Loucy (cell line): Measurements from ENCODE around the gene PIGN.

ENCODE experiments used
- H2AFZ ChIP-seq: fragments of 200-600 bp; sonication (generic); 2 replicates; pipeline ENCODE4 v1.6.0; 2016; ENCODE audit warnings: antibody characterized with exemption, mild to moderate bottlenecking, low read length, moderate library complexity
- H3F3A ChIP-seq: fragments of 200-600 bp; 2 replicates; pipeline ENCODE4 v1.6.0; 2016; ENCODE audit warnings: antibody characterized with exemption, low read depth, mild to moderate bottlenecking
- H3K27me3 ChIP-seq: fragments of 200-600 bp; sonication (generic); 2 replicates; pipeline ENCODE4 v1.6.1; 2014; ENCODE audit warnings: low read length, mild to moderate bottlenecking; ENCODE audit not compliant: insufficient read depth, poor library complexity, severe bottlenecking
- H3K36me3 ChIP-seq: fragments of 200-600 bp; sonication (generic); 2 replicates; pipeline ENCODE4 v1.6.1; 2016; ENCODE audit warnings: low read length; ENCODE audit not compliant: insufficient read depth
- H3K4me1 ChIP-seq: fragments of 200-600 bp; sonication (generic); 2 replicates; pipeline ENCODE4 v1.5.1; 2014; ENCODE audit warnings: low read length, mild to moderate bottlenecking; ENCODE audit not compliant: insufficient read depth, poor library complexity, severe bottlenecking
- H3K4me2 ChIP-seq: fragments of 200-600 bp; sonication (generic); 2 replicates; pipeline ENCODE4 v1.6.0; 2014; ENCODE audit warnings: antibody characterized with exemption, low read length, low read depth, mild to moderate bottlenecking; ENCODE audit not compliant: poor library complexity, severe bottlenecking
- H3K4me3 ChIP-seq: fragments of 200-600 bp; sonication (generic); 2 replicates; pipeline ENCODE4 v1.5.1; 2014; ENCODE audit warnings: low read length, mild to moderate bottlenecking, mixed read lengths; ENCODE audit not compliant: poor library complexity, severe bottlenecking
- H3K79me2 ChIP-seq: fragments of 200-600 bp; sonication (generic); 2 replicates; pipeline ENCODE4 v1.6.1; 2014; ENCODE audit warnings: low read length; ENCODE audit not compliant: insufficient read depth
- H3K9ac ChIP-seq: fragments of 200-600 bp; sonication (generic); 2 replicates; pipeline ENCODE4 v1.6.0; 2014; ENCODE audit warnings: mild to moderate bottlenecking, low read depth, low read length, moderate library complexity; ENCODE audit not compliant: poor library complexity, severe bottlenecking
- H3K9me2 ChIP-seq: fragments of 200-600 bp; sonication (generic); replicated peaks from 2 replicates; pipeline ENCODE4 v1.6.1; 2016; ENCODE audit warnings: low read depth, low read length, mixed read lengths
- H3K9me3 ChIP-seq: fragments of 200-600 bp; sonication (generic); 2 replicates; pipeline ENCODE4 v1.6.1; 2014; ENCODE audit warnings: mild to moderate bottlenecking, antibody characterized with exemption, low read length, low read depth; ENCODE audit not compliant: insufficient read depth
- H4K20me1 ChIP-seq: fragments of 200-600 bp; sonication (generic); 2 replicates; pipeline ENCODE4 v1.6.0; 2014; ENCODE audit warnings: antibody characterized with exemption, low read length, mild to moderate bottlenecking; ENCODE audit not compliant: insufficient read depth, poor library complexity, severe bottlenecking
- EZH2phosphoT487 ChIP-seq: fragments of 200-600 bp; IDR thresholded peaks from 2 replicates; pipeline ENCODE4 v1.6.1; 2018; ENCODE audit warnings: antibody characterized with exemption, mild to moderate bottlenecking, moderate library complexity, borderline replicate concordance
- TF ChIP-seq, protein P1 (sequence below): fragments of 200-600 bp; sonication (generic); conservative IDR thresholded peaks from 2 replicates; pipeline ENCODE4 v1.5.1; 2014; ENCODE audit warnings: mild to moderate bottlenecking, antibody characterized with exemption, low read length

The PIGN gene, protein sequence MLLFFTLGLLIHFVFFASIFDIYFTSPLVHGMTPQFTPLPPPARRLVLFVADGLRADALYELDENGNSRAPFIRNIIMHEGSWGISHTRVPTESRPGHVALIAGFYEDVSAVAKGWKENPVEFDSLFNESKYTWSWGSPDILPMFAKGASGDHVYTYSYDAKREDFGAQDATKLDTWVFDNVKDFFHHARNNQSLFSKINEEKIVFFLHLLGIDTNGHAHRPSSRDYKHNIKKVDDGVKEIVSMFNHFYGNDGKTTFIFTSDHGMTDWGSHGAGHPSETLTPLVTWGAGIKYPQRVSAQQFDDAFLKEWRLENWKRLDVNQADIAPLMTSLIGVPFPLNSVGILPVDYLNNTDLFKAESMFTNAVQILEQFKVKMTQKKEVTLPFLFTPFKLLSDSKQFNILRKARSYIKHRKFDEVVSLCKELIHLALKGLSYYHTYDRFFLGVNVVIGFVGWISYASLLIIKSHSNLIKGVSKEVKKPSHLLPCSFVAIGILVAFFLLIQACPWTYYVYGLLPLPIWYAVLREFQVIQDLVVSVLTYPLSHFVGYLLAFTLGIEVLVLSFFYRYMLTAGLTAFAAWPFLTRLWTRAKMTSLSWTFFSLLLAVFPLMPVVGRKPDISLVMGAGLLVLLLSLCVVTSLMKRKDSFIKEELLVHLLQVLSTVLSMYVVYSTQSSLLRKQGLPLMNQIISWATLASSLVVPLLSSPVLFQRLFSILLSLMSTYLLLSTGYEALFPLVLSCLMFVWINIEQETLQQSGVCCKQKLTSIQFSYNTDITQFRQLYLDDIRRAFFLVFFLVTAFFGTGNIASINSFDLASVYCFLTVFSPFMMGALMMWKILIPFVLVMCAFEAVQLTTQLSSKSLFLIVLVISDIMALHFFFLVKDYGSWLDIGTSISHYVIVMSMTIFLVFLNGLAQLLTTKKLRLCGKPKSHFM

DNA sequence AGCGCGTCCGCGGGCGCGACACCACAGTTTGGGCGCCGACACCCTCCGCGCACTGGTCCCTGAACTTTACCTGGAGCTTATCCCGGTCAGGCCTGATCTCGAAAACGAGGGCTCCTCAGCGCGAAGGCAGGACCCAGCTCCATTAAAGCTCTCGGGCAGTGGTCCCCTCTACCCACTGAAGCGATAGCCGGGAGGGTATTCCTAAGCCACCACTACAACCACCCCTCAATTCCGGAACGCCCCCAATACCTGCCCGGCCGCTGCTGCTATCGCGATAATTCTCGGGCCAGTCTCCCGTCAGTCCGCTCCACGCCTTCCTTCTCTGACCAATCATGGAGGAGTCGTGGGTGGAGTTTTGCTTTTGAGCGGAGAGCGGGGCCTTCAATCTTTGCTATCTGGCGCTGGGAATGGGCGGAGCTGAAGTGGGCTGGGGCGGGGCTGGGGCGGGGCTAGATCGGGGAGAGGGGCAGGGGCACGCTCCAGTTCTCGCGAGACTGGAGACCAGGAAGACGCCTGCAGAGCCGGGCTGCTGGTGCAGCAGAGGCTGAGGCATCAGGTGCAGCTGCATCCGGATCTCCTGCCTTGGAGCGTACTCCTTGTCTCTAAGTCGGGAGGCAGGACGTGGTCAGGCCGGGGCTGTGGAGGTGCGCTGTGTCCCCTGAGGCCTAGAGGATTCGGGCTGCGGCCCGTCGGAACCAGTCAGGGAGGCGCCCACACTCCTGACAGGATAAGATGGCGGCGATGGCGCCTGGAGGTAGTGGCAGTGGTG is at the start of gene PIGN, which contains the start of gene RELCH:
TSS of gene PIGN (minus strand) at position 283 of the 769 bp plus-strand sequence. CDS start 25,703 bp downstream, outside the sequence.
TSS of gene RELCH (plus strand) at position 482 of the 769 bp plus-strand sequence. CDS start at position 733, 251 bp downstream.
- Histone ChIP-seq H3K79me2 (peaks cover 70% of the 10 kb centered on the region), H3K27me3 (peaks cover 7% of the 10 kb centered on the region), H2AFZ (peak within 1 kb of the TSS; percentile 94), H3K9me3 (no peaks in the 10 kb centered on the region), H3K4me2 (peak within 1 kb of the TSS; percentile 98), H3K9ac (peak within 1 kb of the TSS; percentile 91), H3K36me3 (no peaks in the 10 kb centered on the region), H3K4me1 (peaks cover 46% of the 10 kb centered on the region), H3F3A (no peaks in the 10 kb centered on the region), H3K4me3 (peak within 1 kb of the TSS; percentile 99), H4K20me1 (peaks cover 37% of the 10 kb centered on the region), H3K9me2 (no peaks in the 10 kb centered on the region)
- no peak for TF ChIP-seq EZH2phosphoT487
- TF ChIP-seq, protein P1, sequence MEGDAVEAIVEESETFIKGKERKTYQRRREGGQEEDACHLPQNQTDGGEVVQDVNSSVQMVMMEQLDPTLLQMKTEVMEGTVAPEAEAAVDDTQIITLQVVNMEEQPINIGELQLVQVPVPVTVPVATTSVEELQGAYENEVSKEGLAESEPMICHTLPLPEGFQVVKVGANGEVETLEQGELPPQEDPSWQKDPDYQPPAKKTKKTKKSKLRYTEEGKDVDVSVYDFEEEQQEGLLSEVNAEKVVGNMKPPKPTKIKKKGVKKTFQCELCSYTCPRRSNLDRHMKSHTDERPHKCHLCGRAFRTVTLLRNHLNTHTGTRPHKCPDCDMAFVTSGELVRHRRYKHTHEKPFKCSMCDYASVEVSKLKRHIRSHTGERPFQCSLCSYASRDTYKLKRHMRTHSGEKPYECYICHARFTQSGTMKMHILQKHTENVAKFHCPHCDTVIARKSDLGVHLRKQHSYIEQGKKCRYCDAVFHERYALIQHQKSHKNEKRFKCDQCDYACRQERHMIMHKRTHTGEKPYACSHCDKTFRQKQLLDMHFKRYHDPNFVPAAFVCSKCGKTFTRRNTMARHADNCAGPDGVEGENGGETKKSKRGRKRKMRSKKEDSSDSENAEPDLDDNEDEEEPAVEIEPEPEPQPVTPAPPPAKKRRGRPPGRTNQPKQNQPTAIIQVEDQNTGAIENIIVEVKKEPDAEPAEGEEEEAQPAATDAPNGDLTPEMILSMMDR: no peak

DNA sequence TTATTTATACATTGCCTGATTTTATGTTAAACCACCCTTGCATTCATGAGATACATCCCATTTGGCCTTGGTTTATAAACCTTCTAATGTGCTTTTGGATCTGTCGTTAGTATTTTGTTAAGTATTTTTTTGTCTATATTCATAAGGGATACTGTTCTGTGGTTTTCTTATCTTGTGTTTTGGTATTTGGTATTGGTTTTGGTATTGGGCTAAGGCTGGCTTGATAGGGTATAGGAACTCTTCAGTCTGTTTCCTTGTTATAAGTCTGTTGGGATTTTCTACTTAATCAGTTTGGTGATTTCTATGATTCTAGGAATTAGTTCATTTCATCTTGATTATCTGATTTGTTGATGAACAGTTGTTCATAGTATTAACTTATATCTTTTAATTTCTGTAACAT is 49.4 kb upstream of the PIGN start:
- H3K9me2 ChIP-seq: no peaks in the 10 kb centered on the region
- no peak overlapping the region for H3K9ac ChIP-seq
- no peaks in the 10 kb centered on the region for H3K27me3 ChIP-seq
- H3K79me2 ChIP-seq: no peaks in the 10 kb centered on the region
- peaks cover 7% of the 10 kb centered on the region; the same call in 1 of the 2 replicates for H3K9me3 ChIP-seq
- peaks cover 10% of the 10 kb centered on the region; the same call in 1 of the 2 replicates for H3F3A ChIP-seq
- no peak overlapping the region for H3K4me2 ChIP-seq
- no peaks in the 10 kb centered on the region for H4K20me1 ChIP-seq
- H3K4me3 ChIP-seq: no peak overlapping the region
- H3K36me3 ChIP-seq: peaks cover 33% of the 10 kb centered on the region
- no peak overlapping the region for H2AFZ ChIP-seq
- TF ChIP-seq, protein P1: no peak
- no peak for TF ChIP-seq EZH2phosphoT487
- peaks cover 39% of the 10 kb centered on the region for H3K4me1 ChIP-seq

DNA sequence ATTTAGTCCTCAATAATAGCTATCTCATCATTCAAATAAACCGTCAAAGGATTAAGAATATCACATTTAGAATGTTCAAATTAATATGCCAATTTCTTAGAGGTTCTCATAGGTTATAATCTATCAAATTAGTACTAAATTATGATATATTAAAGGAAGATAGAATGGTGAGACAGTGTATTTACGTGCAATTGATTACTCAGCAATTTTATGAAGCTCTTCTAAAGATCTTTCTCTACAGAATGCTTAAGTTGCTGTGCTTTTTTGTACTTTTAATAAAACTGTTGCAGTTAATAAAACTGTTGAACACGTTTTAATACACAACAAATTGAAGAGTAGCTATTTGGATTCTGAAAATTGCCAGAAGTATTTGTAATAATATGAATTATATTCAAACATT is 39.2 kb upstream of the PIGN start:
- Histone ChIP-seq H3F3A (no peaks in the 10 kb centered on the region), H3K9ac (no peak overlapping the region), H3K4me1 (no peaks in the 10 kb centered on the region), H3K79me2 (no peaks in the 10 kb centered on the region), H3K4me3 (no peak overlapping the region), H3K27me3 (no peaks in the 10 kb centered on the region), H3K36me3 (peaks cover 82% of the 10 kb centered on the region), H2AFZ (no peak overlapping the region), H4K20me1 (no peaks in the 10 kb centered on the region), H3K4me2 (no peak overlapping the region), H3K9me3 (peaks cover 10% of the 10 kb centered on the region), H3K9me2 (no peaks in the 10 kb centered on the region)
- TF ChIP-seq, protein P1: no peak
- TF ChIP-seq EZH2phosphoT487: no peak
